Adrenal gland (tissue), 12 donors: ENCODE results near the gene NF1. TPM values are rescaled to one million over a fixed set of nuclear protein-coding genes. Genes with fewer than 3 reads are reported as not detected.

Source experiments
- DNase-seq, 7 donors: peaks; one replicate each; pipeline ENCODE4 v3.0.0-alpha.2; 2019 to 2020
- H3K27ac ChIP-seq, 5 donors: fragments of 200-600 bp; sonication (generic) in 4 of 5; 1 replicate in 3 of 5; 2 replicates in 2 of 5; pipeline versions ENCODE4 v1.5.1 to v1.8.0; 2016 to 2020; ENCODE audit warnings: mild to moderate bottlenecking in 1 of 5
- H3K27me3 ChIP-seq: fragments of 200-600 bp; 2 replicates; pipeline ENCODE4 v1.8.0; 2021
- H3K36me3 ChIP-seq, 2 donors: fragments of 200-600 bp; replicated peaks in 1 of 2; 1 replicate in 1 of 2; 2 replicates in 1 of 2; pipeline versions ENCODE4 v1.5.1 to v1.8.0; 2018 to 2022
- H3K4me1 ChIP-seq, 2 donors: fragments of 200-600 bp; replicated peaks in 1 of 2; 1 replicate in 1 of 2; 2 replicates in 1 of 2; pipeline versions ENCODE4 v1.5.1 to v1.8.0; 2018 to 2021
- H3K4me3 ChIP-seq, 4 donors: fragments of 200-600 bp; sonication (generic) in 3 of 4; one replicate each; pipeline ENCODE4 v1.5.1; 2016 to 2018
- H3K9me3 ChIP-seq, 3 donors: fragments of 200-600 bp; sonication (generic) in 1 of 3; replicated peaks in 1 of 3; 1 replicate in 2 of 3; 2 replicates in 1 of 3; pipeline versions ENCODE4 v1.5.1 to v1.8.0; 2016 to 2021
- POLR2A ChIP-seq, 2 donors: fragments of 450-650 bp; IDR thresholded peaks; one replicate each; pipeline ENCODE4 v1.6.1; 2017; ENCODE audit warnings: antibody characterized with exemption in 2 of 2, mild to moderate bottlenecking in 2 of 2, moderate library complexity in 1 of 2
- WGBS, 4 donors: extraction: QIAGEN DNeasy Blood & Tissue Kit in 2 of 4; methylation state at CpG; one replicate each; pipeline versions ENCODE4 v1.1.5 to v1.1.7; 2013 to 2017; 5-methylcytosine and 5-hydroxymethylcytosine counted together
- intact Hi-C, 2 donors: fragments of 100-400 bp; cut with DNase I; formaldehyde crosslinking; loops; one replicate each; pipeline versions ENCODE4 v1.14.1 to v1.15.0; 2022 to 2023
- polyA plus RNA-seq, 3 donors: library from polyadenylated mRNA; stranded (reverse); fragments of 200-250 nt in 2 of 3; fragments of 350-450 nt in 1 of 3; fragmentation: Illumina TruSeq in 1 of 3; extraction: RNeasy Lipid Tissue Mini Kit (QIAGEN cat#74804) in 1 of 3; gene quantifications; one replicate each; pipeline ENCODE4 v1.2.3, GENCODE V29; 2013 to 2014
- total RNA-seq, 9 donors: library from RNA; depleted of rRNA in 4 of 9; stranded (reverse); fragments of >200 nt in 4 of 9; fragments of 120-200 nt in 1 of 9; fragmentation: NEBNext Ultra II Directional in 1 of 9; extraction: Animal tissue kit (Norgen Biotek cat#: 25700) in 1 of 9; gene quantifications; one replicate each; pipeline versions ENCODE4 v1.1.0 to v1.2.4, GENCODE V29; 2013 to 2023
- TF ChIP-seq, protein P1 (sequence below), 6 experiments: fragments of 450-650 bp in 4 of 6; fragments of 200-600 bp in 2 of 6; sonication (generic) in 1 of 6; IDR thresholded peaks; 1 replicate in 5 of 6; 2 replicates in 1 of 6; pipeline versions ENCODE4 v1.5.1 to v1.8.0; 2016 to 2021; ENCODE audit warnings: antibody characterized with exemption in 6 of 6, mild to moderate bottlenecking in 2 of 6, moderate library complexity in 1 of 6
- donor health status: healthy with polysubstance abuse.
- donor health status: Bipolar disorder and iron deficiency.
- donor health status: DM: yes; HTN: yes; CAD: no.
- donor health status: DM: no; HTN: no; CAD: no.
- donor health status: DM: no; HTN: no; CAD: no.
- donor health status: DM: yes; HTN: yes; CAD: no.

NF1 gene
- total and polyA plus RNA-seq, 12 donors = 8.8 to 91.3 (median 53.5) TPM

DNA sequence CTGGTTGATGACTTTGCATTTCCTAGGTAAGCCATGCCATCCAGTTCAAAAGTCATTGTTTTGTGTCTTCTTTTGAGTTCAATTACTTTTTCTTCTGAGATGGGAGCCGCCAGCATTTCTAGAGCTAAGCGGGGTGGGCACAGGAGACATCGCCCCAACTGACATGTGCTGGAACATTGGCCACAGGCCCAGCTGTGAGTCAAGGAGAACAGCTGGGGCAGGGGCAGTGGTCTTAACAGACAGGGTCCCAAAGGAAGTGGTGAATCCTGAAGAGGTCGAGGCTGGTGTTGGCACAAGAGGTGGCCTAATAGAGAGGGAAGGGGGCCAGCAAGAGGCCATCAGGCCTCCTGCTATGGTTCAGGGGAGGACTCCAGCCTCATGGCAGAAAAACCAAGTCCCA, 313.8 kb downstream of the NF1 start:
- Histone ChIP-seq H3K4me1 (no peaks in the 10 kb centered on the region), H3K27me3 (peaks cover 5% of the 10 kb centered on the region), H3K27ac (no peak overlapping the region), H3K4me3 (no peak overlapping the region), H3K9me3 (no peaks in the 10 kb centered on the region), H3K36me3 (no peaks in the 10 kb centered on the region)
- intact Hi-C loops = no loop called here
- DNase-seq = no peak
- TF ChIP-seq, protein P1, sequence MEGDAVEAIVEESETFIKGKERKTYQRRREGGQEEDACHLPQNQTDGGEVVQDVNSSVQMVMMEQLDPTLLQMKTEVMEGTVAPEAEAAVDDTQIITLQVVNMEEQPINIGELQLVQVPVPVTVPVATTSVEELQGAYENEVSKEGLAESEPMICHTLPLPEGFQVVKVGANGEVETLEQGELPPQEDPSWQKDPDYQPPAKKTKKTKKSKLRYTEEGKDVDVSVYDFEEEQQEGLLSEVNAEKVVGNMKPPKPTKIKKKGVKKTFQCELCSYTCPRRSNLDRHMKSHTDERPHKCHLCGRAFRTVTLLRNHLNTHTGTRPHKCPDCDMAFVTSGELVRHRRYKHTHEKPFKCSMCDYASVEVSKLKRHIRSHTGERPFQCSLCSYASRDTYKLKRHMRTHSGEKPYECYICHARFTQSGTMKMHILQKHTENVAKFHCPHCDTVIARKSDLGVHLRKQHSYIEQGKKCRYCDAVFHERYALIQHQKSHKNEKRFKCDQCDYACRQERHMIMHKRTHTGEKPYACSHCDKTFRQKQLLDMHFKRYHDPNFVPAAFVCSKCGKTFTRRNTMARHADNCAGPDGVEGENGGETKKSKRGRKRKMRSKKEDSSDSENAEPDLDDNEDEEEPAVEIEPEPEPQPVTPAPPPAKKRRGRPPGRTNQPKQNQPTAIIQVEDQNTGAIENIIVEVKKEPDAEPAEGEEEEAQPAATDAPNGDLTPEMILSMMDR (IDR thresholded peaks at IDR 0.05) = no peak
- no peak for TF ChIP-seq POLR2A (IDR thresholded peaks at IDR 0.05)
- 85 to 98% (median 87%) methylated on average over 3 to 4 of the region's 4 CpGs for WGBS, 4 donors

GRCh38 chr17:31411707-31412285, 317.0 kb downstream of the NF1 start:
- Histone ChIP-seq H3K36me3 (no peaks in the 10 kb centered on the region), H3K27me3 (peaks cover 5% of the 10 kb centered on the region), H3K27ac (no peak overlapping the region), H3K4me3 (no peak overlapping the region), H3K4me1 (no peaks in the 10 kb centered on the region), H3K9me3 (no peaks in the 10 kb centered on the region)
- intact Hi-C loops = no loop called here
- TF ChIP-seq, protein P1 (IDR thresholded peaks at IDR 0.05) = no peak
- TF ChIP-seq POLR2A (IDR thresholded peaks at IDR 0.05) = no peak
- WGBS, 4 donors = 82 to 89% (median 89%) methylated on average over 6 to 13 of the region's 13 CpGs
- no peak for DNase-seq

DNA sequence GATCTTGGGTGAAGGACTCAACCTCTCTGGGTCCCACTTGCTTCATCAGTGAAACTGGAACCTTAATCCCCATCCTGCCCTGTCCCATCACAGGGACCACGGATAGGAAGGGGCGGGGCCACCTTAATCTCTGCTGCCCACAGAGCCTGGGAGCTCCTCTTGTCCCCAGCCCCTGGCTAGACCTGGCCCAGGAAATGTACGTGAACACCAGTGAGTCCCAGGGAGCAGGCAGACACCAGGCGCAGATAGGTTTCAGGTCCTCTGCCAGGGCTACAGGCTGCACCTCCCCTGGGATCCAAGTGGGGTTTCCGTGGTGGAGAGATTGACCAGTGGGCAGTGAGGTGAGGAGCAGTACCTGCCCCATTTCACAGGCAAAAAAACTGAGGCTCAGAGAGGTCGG, 317.7 kb downstream of the NF1 start:
- Histone ChIP-seq H3K4me3 (no peak overlapping the region), H3K27ac (no peak overlapping the region), H3K4me1 (no peaks in the 10 kb centered on the region), H3K36me3 (no peaks in the 10 kb centered on the region), H3K9me3 (no peaks in the 10 kb centered on the region), H3K27me3 (peaks cover 5% of the 10 kb centered on the region)
- intact Hi-C loops = no loop called here
- no peak for DNase-seq
- TF ChIP-seq, protein P1 (IDR thresholded peaks at IDR 0.05) = no peak
- TF ChIP-seq POLR2A (IDR thresholded peaks at IDR 0.05) = no peak
- WGBS, 4 donors = 79 to 85% (median 81%) methylated on average over 5 to 6 of the region's 6 CpGs

- no peak for DNase-seq
- Histone ChIP-seq H3K9me3 (no peaks in the 10 kb centered on the region), H3K4me1 (no peaks in the 10 kb centered on the region), H3K36me3 (no peaks in the 10 kb centered on the region), H3K27me3 (peaks cover 5% of the 10 kb centered on the region), H3K27ac (no peak overlapping the region), H3K4me3 (no peak overlapping the region)
- TF ChIP-seq, protein P1 (IDR thresholded peaks at IDR 0.05) = no peak
- TF ChIP-seq POLR2A (IDR thresholded peaks at IDR 0.05) = no peak
- WGBS, 4 donors = 64 to 81% (median 81%) methylated on average over 13 to 15 of the region's 15 CpGs
- intact Hi-C loops = no loop called here
Observed at GRCh38 chr17:31413081-31413799, 318.5 kb downstream of the NF1 start.
